CD4-positive, alpha-beta memory T cell (primary cell): ENCODE results near the gene CPLX1. TPM values are rescaled to one million over a fixed set of nuclear protein-coding genes. Genes with fewer than 3 reads are reported as not detected.

Experiments
- CTCF ChIA-PET: fragments of 350-600 bp; sonication (Branson Sonifier 250); formaldehyde crosslinking; loops from one replicate; lab custom pipeline; 2021; ENCODE audit warnings: inconsistent platforms; ENCODE audit not compliant: partially characterized antibody; lab: Charles Lee
- POLR2A ChIA-PET: fragments of 350-600 bp; sonication (Branson Sonifier 250); formaldehyde crosslinking; loops from one replicate; lab custom pipeline; 2021; ENCODE audit not compliant: partially characterized antibody; lab: Charles Lee
- DNase-seq, 5 donors: peaks; one replicate each; pipeline versions ENCODE4 v3.0.0 to v3.0.0-alpha.2; 2020 to 2022; ENCODE audit warnings: mixed read lengths in 1 of 5
- H3K27ac ChIP-seq: one replicate; pipeline ENCODE4 v1.7.0; 2013; ENCODE audit warnings: low read depth, low read length
- H3K27me3 ChIP-seq: 2 replicates; pipeline ENCODE4 v1.7.0; 2013; ENCODE audit warnings: mild to moderate bottlenecking, low read length, moderate library complexity; ENCODE audit not compliant: insufficient read depth
- H3K36me3 ChIP-seq: 2 replicates; pipeline ENCODE4 v1.7.0; 2013; ENCODE audit warnings: mild to moderate bottlenecking, low read length, moderate library complexity; ENCODE audit not compliant: insufficient read depth
- H3K4me1 ChIP-seq: 2 replicates; pipeline ENCODE4 v1.7.0; 2013; ENCODE audit warnings: mild to moderate bottlenecking, low read length, moderate library complexity; ENCODE audit not compliant: insufficient read depth
- H3K4me3 ChIP-seq, 2 donors: one replicate each; pipeline ENCODE4 v1.7.0; 2013; ENCODE audit warnings: low read length in 2 of 2, mild to moderate bottlenecking in 1 of 2
- H3K9me3 ChIP-seq, 2 donors: one replicate each; pipeline ENCODE4 v1.7.0; 2013; ENCODE audit warnings: low read length in 2 of 2, control low read depth in 1 of 2; ENCODE audit not compliant: control insufficient read depth in 1 of 2
- H3K27ac Mint-ChIP-seq, 7 donors: one replicate each; pipeline ENCODE4 v1.8.0; 2020 to 2021; ENCODE audit warnings: mixed read lengths in 7 of 7, mild to moderate bottlenecking in 6 of 7, inconsistent platforms in 3 of 7, moderate library complexity in 3 of 7
- H3K27me3 Mint-ChIP-seq, 2 donors: one replicate each; pipeline ENCODE4 v1.8.0; 2020 to 2021; ENCODE audit warnings: mixed read lengths in 2 of 2
- H3K36me3 Mint-ChIP-seq, 2 donors: one replicate each; pipeline ENCODE4 v1.8.0; 2020 to 2021; ENCODE audit warnings: mixed read lengths in 2 of 2, inconsistent platforms in 1 of 2, mild to moderate bottlenecking in 1 of 2
- H3K4me1 Mint-ChIP-seq, 4 donors: one replicate each; pipeline ENCODE4 v1.8.0; 2020 to 2021; ENCODE audit warnings: mixed read lengths in 4 of 4, mild to moderate bottlenecking in 1 of 4
- H3K4me3 Mint-ChIP-seq, 8 donors: one replicate each; pipeline ENCODE4 v1.8.0; 2020 to 2021; ENCODE audit warnings: mixed read lengths in 8 of 8, mild to moderate bottlenecking in 7 of 8, moderate library complexity in 6 of 8, inconsistent platforms in 3 of 8
- H3K9me3 Mint-ChIP-seq, 8 donors: one replicate each; pipeline ENCODE4 v1.8.0; 2020 to 2021; ENCODE audit warnings: mixed read lengths in 8 of 8, mild to moderate bottlenecking in 5 of 8, inconsistent platforms in 3 of 8, moderate library complexity in 1 of 8
- intact Hi-C: fragments of 100-400 bp; cut with micrococcal nuclease; formaldehyde crosslinking; loops from one replicate; pipeline ENCODE4 v1.15.1; 2023
- polyA plus RNA-seq, 2 donors: library from polyadenylated mRNA; unstranded; fragments of 300-500 nt; fragmentation: Illumina TruSeq; gene quantifications; one replicate each; pipeline ENCODE4 v1.2.3, GENCODE V29; 2021
- total RNA-seq, 2 experiments: library from RNA; stranded (reverse); gene quantifications; one replicate each; pipeline ENCODE4 v1.2.3, GENCODE V29; 2021

Gene CPLX1
- total and polyA plus RNA-seq, 4 experiments from 2014 or later, result 0.26 to 1.5 (median 0.64) TPM; not detected in 1

DNA sequence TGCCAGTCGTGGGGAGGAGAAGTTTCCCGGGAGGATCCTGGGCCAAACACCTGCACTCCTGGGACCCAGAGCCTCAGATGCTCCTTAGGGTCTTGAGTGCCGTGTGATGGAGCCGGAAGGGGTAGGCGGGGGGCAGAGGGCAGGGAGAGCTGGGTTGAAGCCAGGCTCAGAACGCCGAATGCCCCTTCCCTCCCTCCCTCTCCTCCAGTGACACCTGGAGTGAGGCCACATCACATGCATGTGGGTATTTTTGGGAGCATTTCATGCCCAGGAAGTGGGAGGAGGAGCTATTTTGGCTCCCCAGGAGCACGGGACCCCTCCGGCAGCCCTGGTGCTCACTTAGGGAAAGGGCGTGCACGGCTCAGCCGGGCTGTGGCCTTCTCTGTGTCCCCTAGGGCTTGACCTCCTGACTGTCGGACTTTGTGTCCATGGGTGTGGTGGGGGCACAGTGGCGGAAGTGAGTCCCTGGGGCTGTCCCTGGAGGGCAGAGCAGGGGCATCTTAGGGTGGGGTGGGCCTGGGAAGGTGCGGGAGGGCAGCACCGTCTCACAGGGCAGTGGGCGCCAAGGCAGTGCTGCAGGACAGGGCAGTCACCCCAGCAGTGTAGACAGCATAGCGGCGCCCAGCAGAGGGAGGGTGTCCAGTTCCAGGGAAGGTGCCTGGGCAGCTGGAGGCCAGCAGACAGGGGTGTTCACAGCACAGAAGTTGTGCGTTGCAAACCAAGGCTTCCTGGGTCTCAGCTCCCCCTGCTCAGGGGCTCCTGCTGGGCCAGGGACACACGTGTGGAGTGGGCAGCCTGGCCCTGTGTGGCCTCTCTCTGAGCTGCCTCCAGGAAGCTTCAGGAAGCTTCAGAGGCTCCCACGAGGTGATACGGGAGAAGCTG, 4.9 kb upstream of the CPLX1 start:
- ChIA-PET CTCF (no interaction called here), POLR2A (no interaction called here)
- intact Hi-C loops, result no loop called here
- Histone ChIP-seq H3K36me3 (no peaks in the 10 kb centered on the region), H3K27ac (no peak overlapping the region), H3K4me1 (no peaks in the 10 kb centered on the region), H3K4me3 (no peak overlapping the region), H3K9me3 (no peaks in the 10 kb centered on the region), H3K27me3 (peaks cover 16% of the 10 kb centered on the region)
- peaks cover 12 to 18% of the 10 kb centered on the region in 2 donors for H3K27me3 Mint-ChIP-seq
- H3K4me1 Mint-ChIP-seq, result peaks cover 0 to 9% (median 5%) of the 10 kb centered on the region in 4 donors
- no peak overlapping the region for H3K27ac Mint-ChIP-seq
- no peaks in the 10 kb centered on the region for H3K36me3 Mint-ChIP-seq
- peaks cover 0 to 8% (median 0%) of the 10 kb centered on the region in 8 donors for H3K9me3 Mint-ChIP-seq
- H3K4me3 Mint-ChIP-seq, result no peak overlapping the region
- DNase-seq, result no peak

- Mint-ChIP-seq H3K4me1 (peaks cover 0 to 9% (median 5%) of the 10 kb centered on the region in 4 donors), H3K27ac (no peak overlapping the region), H3K27me3 (peaks cover 12 to 18% of the 10 kb centered on the region in 2 donors), H3K9me3 (peaks cover 0 to 8% (median 0%) of the 10 kb centered on the region in 8 donors), H3K4me3 (no peak overlapping the region), H3K36me3 (no peaks in the 10 kb centered on the region)
- no peak overlapping the region for H3K4me3 ChIP-seq
- H3K27me3 ChIP-seq, result peaks cover 16% of the 10 kb centered on the region
- no peak overlapping the region for H3K27ac ChIP-seq
- intact Hi-C loops, result no loop called here
- no peaks in the 10 kb centered on the region for H3K9me3 ChIP-seq
- no peak for DNase-seq
- H3K4me1 ChIP-seq, result no peaks in the 10 kb centered on the region
- ChIA-PET POLR2A (no interaction called here), CTCF (no interaction called here)
- H3K36me3 ChIP-seq, result no peaks in the 10 kb centered on the region
Observed at GRCh38 chr4:829761-830600, 4.1 kb upstream of the CPLX1 start.

- Histone ChIP-seq H3K27ac (no peak overlapping the region), H3K9me3 (no peaks in the 10 kb centered on the region), H3K36me3 (no peaks in the 10 kb centered on the region), H3K4me1 (no peaks in the 10 kb centered on the region), H3K4me3 (no peak overlapping the region), H3K27me3 (peaks cover 23% of the 10 kb centered on the region)
- H3K36me3 Mint-ChIP-seq, result no peaks in the 10 kb centered on the region
- ChIA-PET POLR2A (no interaction called here), CTCF (no interaction called here)
- intact Hi-C loops, result no loop called here
- no peak overlapping the region for H3K4me3 Mint-ChIP-seq
- no peak for DNase-seq
- H3K4me1 Mint-ChIP-seq, result peaks cover 0 to 9% (median 5%) of the 10 kb centered on the region in 4 donors
- H3K9me3 Mint-ChIP-seq, result peaks cover 0 to 8% (median 0%) of the 10 kb centered on the region in 8 donors
- peaks cover 12 to 20% of the 10 kb centered on the region in 2 donors for H3K27me3 Mint-ChIP-seq
- H3K27ac Mint-ChIP-seq, result no peak overlapping the region
Observed at GRCh38 chr4:829291-829690, 3.4 kb upstream of the CPLX1 start.

- Histone ChIP-seq H3K4me3 (no peak overlapping the region), H3K36me3 (no peaks in the 10 kb centered on the region), H3K27me3 (peaks cover 24% of the 10 kb centered on the region), H3K9me3 (no peaks in the 10 kb centered on the region), H3K4me1 (no peaks in the 10 kb centered on the region), H3K27ac (no peak overlapping the region)
- H3K4me3 Mint-ChIP-seq, result peak overlapping the region in 1 of 8 donors; percentile 54
- ChIA-PET POLR2A (no interaction called here), CTCF (no interaction called here)
- intact Hi-C loops, result no loop called here
- H3K27me3 Mint-ChIP-seq, result peaks cover 13 to 22% of the 10 kb centered on the region in 2 donors
- peak overlapping the region in 1 of 7 donors; percentile 70 for H3K27ac Mint-ChIP-seq
- peaks cover 0 to 5% (median 0%) of the 10 kb centered on the region in 8 donors for H3K9me3 Mint-ChIP-seq
- H3K36me3 Mint-ChIP-seq, result no peaks in the 10 kb centered on the region
- no peak for DNase-seq
- peaks cover 0 to 9% (median 5%) of the 10 kb centered on the region in 4 donors for H3K4me1 Mint-ChIP-seq
Observed at GRCh38 chr4:828641-829271, 2.8 kb upstream of the CPLX1 start.

DNA sequence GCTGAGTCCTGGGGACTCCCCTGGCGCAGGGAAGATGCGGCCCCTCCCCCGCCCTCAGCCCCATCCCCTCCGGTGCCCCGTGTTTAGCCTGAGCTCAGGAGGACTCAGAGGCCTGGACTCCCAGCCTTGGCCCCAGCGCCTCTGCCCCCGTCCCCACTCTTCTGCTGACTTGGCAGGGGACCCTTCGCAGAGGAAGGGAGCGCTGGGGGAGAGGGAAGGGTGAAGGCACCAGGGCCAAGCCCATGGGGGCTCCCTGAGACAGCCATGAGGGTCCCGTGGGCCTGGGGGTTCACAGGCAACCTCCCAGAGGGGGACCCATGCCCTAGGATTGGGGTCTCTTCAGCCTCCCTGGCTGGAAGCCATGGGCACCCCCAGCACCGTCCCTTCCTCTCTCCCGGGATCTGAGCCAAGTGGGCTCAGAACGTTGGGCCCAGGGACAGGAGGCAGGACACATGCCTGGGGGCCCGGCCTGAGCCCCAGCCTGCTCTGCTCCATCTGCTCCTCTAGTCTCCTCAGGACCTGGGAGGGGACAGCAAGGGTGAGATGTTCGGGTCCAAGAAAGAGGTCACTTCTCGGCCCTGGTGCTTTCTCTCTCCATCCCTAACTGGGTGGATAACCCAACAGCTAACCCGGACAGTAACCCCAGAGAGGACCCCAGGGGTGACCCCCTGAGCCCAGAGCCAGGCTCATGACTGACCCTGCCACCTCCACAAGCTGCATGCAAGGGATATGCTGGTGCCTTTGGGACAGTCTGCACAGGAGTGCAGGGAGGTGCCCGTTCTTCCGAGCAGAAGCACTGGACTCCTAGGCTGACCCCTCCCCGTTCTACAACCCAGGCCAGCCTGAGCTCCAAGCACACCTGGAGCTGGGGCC, 1.5 kb upstream of the CPLX1 start:
- H3K36me3 ChIP-seq, result no peaks in the 10 kb centered on the region
- no peaks in the 10 kb centered on the region for H3K4me1 ChIP-seq
- Mint-ChIP-seq H3K4me1 (peaks cover 0 to 9% (median 5%) of the 10 kb centered on the region in 4 donors), H3K4me3 (peak overlapping the region in 7 of 8 donors; percentile 35 to 60 (median 52)), H3K27me3 (peaks cover 18 to 32% of the 10 kb centered on the region in 2 donors), H3K27ac (peak overlapping the region in 1 of 7 donors; percentile 70), H3K9me3 (peaks cover 0 to 5% (median 0%) of the 10 kb centered on the region in 8 donors), H3K36me3 (no peaks in the 10 kb centered on the region)
- no peaks in the 10 kb centered on the region for H3K9me3 ChIP-seq
- no peak overlapping the region for H3K4me3 ChIP-seq
- ChIA-PET CTCF (no interaction called here), POLR2A (no interaction called here)
- H3K27ac ChIP-seq, result no peak overlapping the region
- no peak for DNase-seq
- peaks cover 24% of the 10 kb centered on the region for H3K27me3 ChIP-seq
- intact Hi-C loops, result no loop called here

DNA sequence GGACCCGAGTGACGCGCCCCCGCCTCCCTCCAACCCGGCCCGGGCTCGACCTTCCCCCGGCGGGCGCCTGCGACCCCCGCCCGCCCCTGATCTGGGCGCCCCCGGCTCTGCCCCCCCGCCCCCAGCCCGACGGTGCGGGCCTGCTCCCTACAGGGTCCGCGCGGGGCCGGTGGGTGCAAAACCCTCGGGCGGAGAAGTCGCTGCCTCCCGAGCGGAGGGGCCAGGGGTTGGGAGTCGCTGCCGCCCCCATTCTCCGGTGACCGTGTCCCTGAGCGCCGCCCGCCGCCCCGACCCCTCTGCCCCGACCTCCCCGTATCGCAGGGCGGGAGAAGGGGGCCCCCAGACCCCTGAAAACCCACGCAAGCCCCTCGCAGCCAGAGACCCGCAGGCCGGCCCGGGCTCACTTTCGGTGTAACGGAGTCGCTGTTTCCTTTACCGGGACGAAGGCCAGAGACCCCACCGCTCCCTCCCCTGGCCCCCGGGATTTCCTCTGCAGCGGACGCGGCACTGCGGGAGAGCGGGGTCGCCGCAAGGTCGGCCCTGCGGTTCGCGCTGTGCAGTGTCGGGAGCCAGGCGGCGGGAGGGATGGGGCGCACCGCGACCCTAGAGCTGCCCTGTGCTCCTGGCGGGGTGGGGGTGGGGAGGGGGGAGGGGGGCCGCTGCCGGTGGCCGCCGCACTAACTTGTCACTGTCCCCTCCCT, 729 bp upstream of the CPLX1 start:
- peak overlapping the region in 2 of 8 donors; percentile 46 to 59 for H3K4me3 Mint-ChIP-seq
- H3K4me1 ChIP-seq, result no peaks in the 10 kb centered on the region
- DNase-seq, result no peak
- H3K4me1 Mint-ChIP-seq, result peaks cover 1 to 9% (median 5%) of the 10 kb centered on the region in 4 donors
- H3K9me3 Mint-ChIP-seq, result peaks cover 0 to 5% (median 0%) of the 10 kb centered on the region in 8 donors
- CTCF ChIA-PET, result no interaction called here
- peaks cover 0 to 7% of the 10 kb centered on the region in 2 donors for H3K36me3 Mint-ChIP-seq
- POLR2A ChIA-PET, result no interaction called here
- no peaks in the 10 kb centered on the region for H3K9me3 ChIP-seq
- no peak overlapping the region for H3K4me3 ChIP-seq
- H3K27ac ChIP-seq, result no peak overlapping the region
- intact Hi-C loops, result no loop called here
- H3K27me3 ChIP-seq, result peaks cover 24% of the 10 kb centered on the region
- no peaks in the 10 kb centered on the region for H3K36me3 ChIP-seq
- H3K27me3 Mint-ChIP-seq, result peaks cover 25 to 40% of the 10 kb centered on the region in 2 donors
- no peak overlapping the region for H3K27ac Mint-ChIP-seq
